ENCODE data around the gene SHCBP1L.
A peak's percentile ranks its signal among the peaks of the same experiment; 100 is the strongest.

The SHCBP1L gene

GRCh38 chr1:182890927-182891610 lies 61.9 kb downstream of the SHCBP1L start:
- DNase-seq (ENCODE audit: low spot score): no peak

- DNase-seq (ENCODE audit: low spot score): no peak
These were observed 63.0 kb downstream of the SHCBP1L start for GRCh38 chr1:182889997-182890396.

- no peak for DNase-seq (ENCODE audit: low spot score)
These were observed 64.0 kb downstream of the SHCBP1L start for GRCh38 chr1:182888736-182889531.

- DNase-seq (ENCODE audit: low spot score): no peak
These were observed 66.0 kb downstream of the SHCBP1L start for GRCh38 chr1:182886985-182887384.

- no peak for DNase-seq (ENCODE audit: low spot score)
These were observed 67.4 kb downstream of the SHCBP1L start for GRCh38 chr1:182885591-182885990.

GRCh38 chr1:182884872-182885271 lies 68.1 kb downstream of the SHCBP1L start:
- no peak for DNase-seq (ENCODE audit: low spot score)

GRCh38 chr1:182877842-182878241 lies 75.1 kb downstream of the SHCBP1L start:
- no peak for DNase-seq (ENCODE audit: low spot score)

GRCh38 chr1:182877331-182877730 lies 75.6 kb downstream of the SHCBP1L start:
- no peak for DNase-seq (ENCODE audit: low spot score)

- DNase-seq (ENCODE audit: low spot score): no peak
These were observed 77.1 kb downstream of the SHCBP1L start for GRCh38 chr1:182875889-182876288.

GRCh38 chr1:182872881-182873280 lies 80.1 kb downstream of the SHCBP1L start:
- no peak for DNase-seq (ENCODE audit: low spot score)

GRCh38 chr1:182869241-182869666 lies 83.7 kb downstream of the SHCBP1L start:
- no peak for DNase-seq (ENCODE audit: low spot score)

GRCh38 chr1:182867861-182868260 lies 85.1 kb downstream of the SHCBP1L start:
- DNase-seq (ENCODE audit: low spot score): no peak

GRCh38 chr1:182863940-182864339 lies 89.0 kb downstream of the SHCBP1L start:
- no peak for DNase-seq (ENCODE audit: low spot score)

- DNase-seq (ENCODE audit: low spot score): no peak
These were observed 90.1 kb downstream of the SHCBP1L start for GRCh38 chr1:182862827-182863226.

- DNase-seq (ENCODE audit: low spot score): peak; percentile 8
These were observed 91.0 kb downstream of the SHCBP1L start for GRCh38 chr1:182861994-182862393.

GRCh38 chr1:182860658-182861057 lies 92.3 kb downstream of the SHCBP1L start:
- no peak for DNase-seq (ENCODE audit: low spot score)

GRCh38 chr1:182857212-182857611 lies 95.8 kb downstream of the SHCBP1L start:
- no peak for DNase-seq (ENCODE audit: low spot score)

- DNase-seq (ENCODE audit: low spot score): no peak
These were observed 97.1 kb downstream of the SHCBP1L start for GRCh38 chr1:182855911-182856310.

- DNase-seq (ENCODE audit: low spot score): no peak
These were observed 101.1 kb downstream of the SHCBP1L start for GRCh38 chr1:182851825-182852224.

- no peak for DNase-seq (ENCODE audit: low spot score)
These were observed 102.6 kb downstream of the SHCBP1L start for GRCh38 chr1:182850319-182850718.

All from kidney tubule cell (primary cell).